Sigmoid colon (tissue), 4 donors: ENCODE results near the gene RBM39.
"Not testable (repeated sequence)": the region's sequence is repeated elsewhere in the genome, so short reads cannot be mapped to it uniquely, and the experiment has no call there.

Experiments used
- POLR2A ChIP-seq, 2 donors: fragments of 450-650 bp; IDR thresholded peaks; one replicate each; pipeline ENCODE4 v1.6.1; 2016; ENCODE audit warnings: antibody characterized with exemption in 2 of 2, mild to moderate bottlenecking in 2 of 2, moderate library complexity in 2 of 2
- POLR2AphosphoS5 ChIP-seq, 4 donors: sonication (generic); formaldehyde crosslinking; IDR thresholded peaks; one replicate each; pipeline ENCODE4 v1.6.1; 2017; ENCODE audit warnings: antibody characterized with exemption in 4 of 4
- TF ChIP-seq, protein P1 (sequence below), 4 experiments: fragments of 450-650 bp in 3 of 4; fragments of 200-600 bp in 1 of 4; IDR thresholded peaks; one replicate each; pipeline ENCODE4 v1.5.1; 2016 to 2019; ENCODE audit warnings: antibody characterized with exemption in 4 of 4, mild to moderate bottlenecking in 3 of 4, moderate library complexity in 2 of 4

DNA sequence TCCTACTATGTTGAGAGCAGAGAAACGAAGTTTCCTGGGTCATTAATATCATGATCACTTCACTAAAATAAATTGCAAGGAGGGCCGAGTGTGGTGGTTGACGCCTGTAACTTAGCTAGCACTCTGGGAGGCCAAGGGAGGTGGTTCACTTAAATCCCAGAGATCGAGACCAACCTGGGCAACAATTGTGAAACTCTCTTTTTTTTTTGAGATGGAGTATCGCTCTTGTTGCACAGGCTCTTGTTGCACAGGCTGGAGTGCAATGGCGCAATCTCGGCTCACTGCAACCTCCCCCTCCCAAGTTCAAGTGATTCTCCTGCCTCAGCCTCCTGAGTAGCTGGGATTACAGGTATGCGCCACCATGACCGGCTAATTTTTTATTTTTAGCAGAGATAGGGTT lies 28.9 kb downstream of the RBM39 start:
- TF ChIP-seq POLR2A, POLR2AphosphoS5 (IDR thresholded peaks at IDR 0.05): not testable (repeated sequence)
- TF ChIP-seq, protein P1, sequence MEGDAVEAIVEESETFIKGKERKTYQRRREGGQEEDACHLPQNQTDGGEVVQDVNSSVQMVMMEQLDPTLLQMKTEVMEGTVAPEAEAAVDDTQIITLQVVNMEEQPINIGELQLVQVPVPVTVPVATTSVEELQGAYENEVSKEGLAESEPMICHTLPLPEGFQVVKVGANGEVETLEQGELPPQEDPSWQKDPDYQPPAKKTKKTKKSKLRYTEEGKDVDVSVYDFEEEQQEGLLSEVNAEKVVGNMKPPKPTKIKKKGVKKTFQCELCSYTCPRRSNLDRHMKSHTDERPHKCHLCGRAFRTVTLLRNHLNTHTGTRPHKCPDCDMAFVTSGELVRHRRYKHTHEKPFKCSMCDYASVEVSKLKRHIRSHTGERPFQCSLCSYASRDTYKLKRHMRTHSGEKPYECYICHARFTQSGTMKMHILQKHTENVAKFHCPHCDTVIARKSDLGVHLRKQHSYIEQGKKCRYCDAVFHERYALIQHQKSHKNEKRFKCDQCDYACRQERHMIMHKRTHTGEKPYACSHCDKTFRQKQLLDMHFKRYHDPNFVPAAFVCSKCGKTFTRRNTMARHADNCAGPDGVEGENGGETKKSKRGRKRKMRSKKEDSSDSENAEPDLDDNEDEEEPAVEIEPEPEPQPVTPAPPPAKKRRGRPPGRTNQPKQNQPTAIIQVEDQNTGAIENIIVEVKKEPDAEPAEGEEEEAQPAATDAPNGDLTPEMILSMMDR (IDR thresholded peaks at IDR 0.05), result not testable (repeated sequence)
